Neural progenitor cell (in vitro differentiated cells): ENCODE measurements around the gene BARD1.

ENCODE experiments used
- CTCF ChIP-seq: fragments of 200-600 bp; sonication (generic); IDR thresholded peaks from 2 replicates; pipeline ENCODE4 v1.5.1; 2017; ENCODE audit warnings: antibody characterized with exemption, mild to moderate bottlenecking
- EZH2phosphoT487 ChIP-seq: fragments of 200-600 bp; sonication (generic); IDR thresholded peaks from 2 replicates; pipeline ENCODE4 v1.6.1; 2017; ENCODE audit warnings: antibody characterized with exemption

GRCh38 chr2:214730248-214730647, 79.2 kb downstream of the BARD1 start:
- no peak for TF ChIP-seq CTCF
- TF ChIP-seq EZH2phosphoT487, result no peak
